BE2C (cell line): ENCODE measurements around the gene RBMS3.

ENCODE experiments used
- DNase-seq: peaks from one replicate; pipeline ENCODE4 v3.0.0-alpha.2; 2020
- H3K27me3 ChIP-seq: fragments of 250-450 bp; sonication (Bioruptor Pico); 2 replicates; pipeline ENCODE4 v1.5.1; 2020; ENCODE audit warnings: mild to moderate bottlenecking
- H3K36me3 ChIP-seq: fragments of 250-450 bp; sonication (Bioruptor Pico); 2 replicates; pipeline ENCODE4 v1.5.1; 2020; ENCODE audit warnings: mild to moderate bottlenecking
- H3K4me1 ChIP-seq: fragments of 250-450 bp; sonication (Bioruptor Pico); 2 replicates; pipeline ENCODE4 v1.5.1; 2020
- H3K4me3 ChIP-seq: 2 replicates; pipeline ENCODE4 v1.5.1; 2011; ENCODE audit warnings: low read depth, low read length
- H3K9me3 ChIP-seq: fragments of 250-450 bp; sonication (Bioruptor Pico); 2 replicates; pipeline ENCODE4 v1.5.1; 2020
- CTCF ChIP-seq: IDR thresholded peaks from 2 replicates; pipeline ENCODE4 v1.5.1; 2012; ENCODE audit warnings: mild to moderate bottlenecking, low read depth, low read length

RBMS3 gene

GRCh38 chr3:29700256-29700655, 419.4 kb downstream of the RBMS3 start:
- no peak overlapping the region for H3K4me3 ChIP-seq
- H3K9me3 ChIP-seq = no peaks in the 10 kb centered on the region
- H3K27me3 ChIP-seq = no peaks in the 10 kb centered on the region
- no peaks in the 10 kb centered on the region for H3K4me1 ChIP-seq
- no peak for DNase-seq
- TF ChIP-seq CTCF = no peak
- 0 out of 2 replicates have a peak, but pooled peaks cover 3% of the 10 kb centered on the region for H3K36me3 ChIP-seq

- DNase-seq = no peak
- Histone ChIP-seq H3K4me1 (no peaks in the 10 kb centered on the region), H3K4me3 (no peak overlapping the region), H3K36me3 (0 out of 2 replicates have a peak, but pooled peaks cover 3% of the 10 kb centered on the region), H3K27me3 (no peaks in the 10 kb centered on the region), H3K9me3 (no peaks in the 10 kb centered on the region)
- no peak for TF ChIP-seq CTCF
Observed at GRCh38 chr3:29701326-29701983, 420.6 kb downstream of the RBMS3 start.

- TF ChIP-seq CTCF = no peak
- no peaks in the 10 kb centered on the region for H3K9me3 ChIP-seq
- no peak for DNase-seq
- no peak overlapping the region for H3K4me3 ChIP-seq
- 0 out of 2 replicates have a peak, but pooled peaks cover 3% of the 10 kb centered on the region for H3K36me3 ChIP-seq
- no peaks in the 10 kb centered on the region for H3K4me1 ChIP-seq
- no peaks in the 10 kb centered on the region for H3K27me3 ChIP-seq
Observed at GRCh38 chr3:29705906-29706844, 425.3 kb downstream of the RBMS3 start.

GRCh38 chr3:29708884-29709283, 428.0 kb downstream of the RBMS3 start:
- H3K4me3 ChIP-seq = no peak overlapping the region
- H3K36me3 ChIP-seq = no peaks in the 10 kb centered on the region
- no peaks in the 10 kb centered on the region for H3K4me1 ChIP-seq
- no peaks in the 10 kb centered on the region for H3K27me3 ChIP-seq
- no peak for DNase-seq
- TF ChIP-seq CTCF = no peak
- no peaks in the 10 kb centered on the region for H3K9me3 ChIP-seq

- Histone ChIP-seq H3K9me3 (no peaks in the 10 kb centered on the region), H3K4me3 (no peak overlapping the region), H3K27me3 (no peaks in the 10 kb centered on the region), H3K4me1 (no peaks in the 10 kb centered on the region), H3K36me3 (no peaks in the 10 kb centered on the region)
- DNase-seq = no peak
- no peak for TF ChIP-seq CTCF
Observed at GRCh38 chr3:29711255-29711771, 430.4 kb downstream of the RBMS3 start.
